SIG-M5 treated with dmso at 0.1 percent for 504 hours (cell line): ENCODE results near the gene HOOK2.
"Not testable (repeated sequence)": the region's sequence is repeated elsewhere in the genome, so short reads cannot be mapped to it uniquely, and the experiment has no call there.

Source experiments
- DNase-seq: peaks from one replicate; lab custom pipeline; 2025; ENCODE audit not compliant: unreplicated experiment; lab: John Stamatoyannopoulos, UW

The HOOK2 gene

GRCh38 chr19:12774588-12775555 is at the start of gene HOOK2:
Gene HOOK2 (minus strand): TSS chr19:12775552. CDS start chr19:12775449, 103 bp downstream.
- DNase-seq, result peak; percentile 60

- DNase-seq, result no peak
These were observed 46.4 kb upstream of the HOOK2 start for GRCh38 chr19:12821761-12822160.

- not testable (repeated sequence) for DNase-seq
These were observed 42.5 kb upstream of the HOOK2 start for GRCh38 chr19:12817810-12818209.

GRCh38 chr19:12817188-12817587 is 41.8 kb upstream of the HOOK2 start:
- not testable (repeated sequence) for DNase-seq

GRCh38 chr19:12815088-12815487 is 39.7 kb upstream of the HOOK2 start:
- no peak for DNase-seq

GRCh38 chr19:12806242-12807081 is 31.1 kb upstream of the HOOK2 start, which contains the start of gene RNASEH2A:
Gene RNASEH2A (plus strand): TSS chr19:12806584. CDS start chr19:12806674, 90 bp downstream.
- peak; percentile 81 for DNase-seq

- no peak for DNase-seq
These were observed 28.7 kb upstream of the HOOK2 start for GRCh38 chr19:12804051-12804450.

- no peak for DNase-seq
These were observed 27.1 kb upstream of the HOOK2 start for GRCh38 chr19:12802267-12803106.

GRCh38 chr19:12801466-12802266 is 26.3 kb upstream of the HOOK2 start, which contains the start of the genes PRDX2 and THSD8:
Gene PRDX2 (minus strand): TSS chr19:12801800. CDS start chr19:12801261, 539 bp downstream.
Gene THSD8 (plus strand): TSS chr19:12802069. CDS start chr19:12802072, 3 bp downstream.
- DNase-seq, result peak; percentile 69

- DNase-seq, result no peak
These were observed 25.6 kb upstream of the HOOK2 start for GRCh38 chr19:12800923-12801465.

- no peak for DNase-seq
These were observed 25.1 kb upstream of the HOOK2 start for GRCh38 chr19:12800466-12800770.

- DNase-seq, result no peak
These were observed 24.6 kb upstream of the HOOK2 start for GRCh38 chr19:12799742-12800465.

- not testable (repeated sequence) for DNase-seq
These were observed 22.3 kb upstream of the HOOK2 start for GRCh38 chr19:12797607-12798006.

GRCh38 chr19:12797141-12797587 is 21.8 kb upstream of the HOOK2 start:
- DNase-seq, result no peak

- DNase-seq, result peak; percentile 84
These were observed 21.1 kb upstream of the HOOK2 start for GRCh38 chr19:12796146-12797071.

- no peak for DNase-seq
These were observed 19.6 kb upstream of the HOOK2 start for GRCh38 chr19:12794971-12795381.

GRCh38 chr19:12794196-12794941 is 19.0 kb upstream of the HOOK2 start:
- peak; percentile 59 for DNase-seq
